ENCODE data around the gene RND1. TPM values are rescaled to one million over a fixed set of nuclear protein-coding genes. Genes with fewer than 3 reads are reported as not detected.
"Not testable (repeated sequence)": the region's sequence is repeated elsewhere in the genome, so short reads cannot be mapped to it uniquely, and the experiment has no call there.

The RND1 gene
- total RNA-seq, 3 donors from 2014 or later: 1.1 to 3.5 (median 2.4) TPM

- ATAC-seq (no peak), DNase-seq (no peak)
- no peaks in the 10 kb centered on the region for H3K4me1 ChIP-seq (ENCODE audit: low read depth)
- no peaks in the 10 kb centered on the region for H3K9me3 ChIP-seq
- intact Hi-C loops (cut with DNase I, micrococcal nuclease): loop anchor here in 1 of 2 donors (5.0 kb wide), 1 partner anchor 34 kb away; no protein-coding TSS in a partner anchor
- TF ChIP-seq CTCF (IDR thresholded peaks at IDR 0.05): no peak
- H3K4me3 ChIP-seq: no peak overlapping the region
- H3K36me3 ChIP-seq (ENCODE audit: low read depth): no peaks in the 10 kb centered on the region
Measured at GRCh38 chr12:48858043-48858442, 7.6 kb downstream of the RND1 start.

GRCh38 chr12:48857278-48857994 is 8.2 kb downstream of the RND1 start:
- no peaks in the 10 kb centered on the region for H3K36me3 ChIP-seq (ENCODE audit: low read depth)
- intact Hi-C loops (cut with DNase I, micrococcal nuclease): loop anchor here in 1 of 2 donors (5.0 kb wide), 1 partner anchor 35 kb away; no protein-coding TSS in a partner anchor
- no peaks in the 10 kb centered on the region for H3K9me3 ChIP-seq
- H3K4me1 ChIP-seq (ENCODE audit: low read depth): peaks cover 3% of the 10 kb centered on the region
- no peak overlapping the region for H3K4me3 ChIP-seq
- ATAC-seq (no peak), DNase-seq (no peak)
- no peak for TF ChIP-seq CTCF (IDR thresholded peaks at IDR 0.05)

- Histone ChIP-seq H3K36me3 (ENCODE audit: low read depth) (no peaks in the 10 kb centered on the region), H3K4me1 (ENCODE audit: low read depth) (peaks cover 3% of the 10 kb centered on the region), H3K4me3 (no peak overlapping the region), H3K9me3 (no peaks in the 10 kb centered on the region)
- ATAC-seq (no peak), DNase-seq (no peak)
- no peak for TF ChIP-seq CTCF (IDR thresholded peaks at IDR 0.05)
- intact Hi-C loops (cut with DNase I, micrococcal nuclease): loop anchor here in 1 of 2 donors (5.0 kb wide), 1 partner anchor 36 kb away; no protein-coding TSS in a partner anchor
Measured at GRCh38 chr12:48856379-48856778, 9.3 kb downstream of the RND1 start.

GRCh38 chr12:48854932-48855331 is 10.7 kb downstream of the RND1 start:
- ATAC-seq; H3K9me3 ChIP-seq; H3K36me3 ChIP-seq (ENCODE audit: low read depth); DNase-seq; H3K4me3 ChIP-seq: not testable (repeated sequence)
- peaks cover 17% of the 10 kb centered on the region for H3K4me1 ChIP-seq (ENCODE audit: low read depth)
- intact Hi-C loops (cut with DNase I, micrococcal nuclease): loop anchor here (5.0 kb wide), 1 partner anchor 37 kb away; no protein-coding TSS in a partner anchor

- Histone ChIP-seq H3K4me1 (ENCODE audit: low read depth) (peaks cover 17% of the 10 kb centered on the region), H3K9me3 (no peaks in the 10 kb centered on the region), H3K36me3 (ENCODE audit: low read depth) (no peaks in the 10 kb centered on the region), H3K4me3 (no peak overlapping the region)
- intact Hi-C loops (cut with DNase I, micrococcal nuclease): loop anchor here in 1 of 2 donors (5.0 kb wide), 1 partner anchor 38 kb away; no protein-coding TSS in a partner anchor
- TF ChIP-seq CTCF (IDR thresholded peaks at IDR 0.05): no peak
- ATAC-seq: no peak
- no peak for DNase-seq
Measured at GRCh38 chr12:48854488-48854887, 11.2 kb downstream of the RND1 start.

Measured in mucosa of descending colon (tissue), 3 donors.